Retina (tissue), 1 donor: Measurements from ENCODE around the gene IL21R.
"Not testable (repeated sequence)": the region's sequence is repeated elsewhere in the genome, so short reads cannot be mapped to it uniquely, and the experiment has no call there.

Experiments
- DNase-seq: peaks from one replicate; pipeline ENCODE4 v3.0.0-alpha.2; 2016

IL21R gene

GRCh38 chr16:27403601-27403992 lies 1.6 kb downstream of the IL21R start:
- no peak for DNase-seq

- no peak for DNase-seq
Observed at GRCh38 chr16:27404163-27404823, 2.3 kb downstream of the IL21R start.

- DNase-seq = no peak
Observed at GRCh38 chr16:27405546-27406451, 3.8 kb downstream of the IL21R start.

GRCh38 chr16:27406511-27407128 lies 4.6 kb downstream of the IL21R start:
- no peak for DNase-seq

- no peak for DNase-seq
Observed at GRCh38 chr16:27407133-27407532, 5.2 kb downstream of the IL21R start.

- no peak for DNase-seq
Observed at GRCh38 chr16:27408012-27408601, 6.1 kb downstream of the IL21R start.

- DNase-seq = no peak
Observed at GRCh38 chr16:27408602-27409031, 6.6 kb downstream of the IL21R start.

- DNase-seq = not testable (repeated sequence)
Observed at GRCh38 chr16:27409958-27410357, 8.0 kb downstream of the IL21R start.

- no peak for DNase-seq
Observed at GRCh38 chr16:27410761-27411160, 8.8 kb downstream of the IL21R start.

GRCh38 chr16:27413956-27414355 lies 12.0 kb downstream of the IL21R start:
- no peak for DNase-seq

- DNase-seq = no peak
Observed at GRCh38 chr16:27414788-27415431, 12.9 kb downstream of the IL21R start.

GRCh38 chr16:27417047-27417671 lies 15.2 kb downstream of the IL21R start:
- DNase-seq = no peak

GRCh38 chr16:27421961-27422740 lies 20.2 kb downstream of the IL21R start:
- no peak for DNase-seq

- no peak for DNase-seq
Observed at GRCh38 chr16:27424772-27425498, 23.0 kb downstream of the IL21R start.

GRCh38 chr16:27425961-27426360 lies 24.0 kb downstream of the IL21R start:
- DNase-seq = no peak

GRCh38 chr16:27426423-27427408 lies 24.7 kb downstream of the IL21R start:
- DNase-seq = no peak

GRCh38 chr16:27427538-27427937 lies 25.6 kb downstream of the IL21R start:
- DNase-seq = no peak

- no peak for DNase-seq
Observed at GRCh38 chr16:27428026-27428785, 26.2 kb downstream of the IL21R start.
